ENCODE measurements around the gene DNAI1.
A peak's percentile ranks its signal among the peaks of the same experiment; 100 is the strongest.

Gene DNAI1

GRCh38 chr9:34458013-34458958, at the start of gene DNAI1, which contains the start of gene FAM219A:
Gene DNAI1 (plus strand): TSS chr9:34458805. CDS start chr9:34459006, 201 bp downstream.
Gene FAM219A (minus strand): TSS chr9:34458570. CDS start chr9:34458263, 307 bp downstream.
- peak within 1 kb of the TSS; percentile 73 to 94 (median 87) for H3K4me3 ChIP-seq (ENCODE audit: low read depth in 1 of 5, low read length in 5 of 5)
- peak within 1 kb of the TSS in 4 of 5 donors; percentile 75 to 91 (median 82) for H3K9ac ChIP-seq (ENCODE audit: low read length in 5 of 5)
- H3K9me3 ChIP-seq (ENCODE audit: control insufficient read depth in 5 of 5, low read length in 5 of 5), result no peaks in the 10 kb centered on the region
- H3K36me3 ChIP-seq (ENCODE audit: control insufficient read depth in 5 of 5, insufficient read depth in 5 of 5, low read length in 5 of 5), result no peaks in the 10 kb centered on the region
- peak within 1 kb of the TSS; percentile 55 for H3K27ac ChIP-seq (ENCODE audit: low read depth, low read length)
- H3K4me1 ChIP-seq (ENCODE audit: control insufficient read depth in 5 of 5, insufficient read depth in 5 of 5, low read length in 5 of 5), result peaks cover 14 to 49% (median 46%) of the 10 kb centered on the region in 5 donors
- H3K27me3 ChIP-seq (ENCODE audit: control insufficient read depth in 5 of 5, insufficient read depth in 4 of 5, low read length in 5 of 5), result no peaks in the 10 kb centered on the region

DNA sequence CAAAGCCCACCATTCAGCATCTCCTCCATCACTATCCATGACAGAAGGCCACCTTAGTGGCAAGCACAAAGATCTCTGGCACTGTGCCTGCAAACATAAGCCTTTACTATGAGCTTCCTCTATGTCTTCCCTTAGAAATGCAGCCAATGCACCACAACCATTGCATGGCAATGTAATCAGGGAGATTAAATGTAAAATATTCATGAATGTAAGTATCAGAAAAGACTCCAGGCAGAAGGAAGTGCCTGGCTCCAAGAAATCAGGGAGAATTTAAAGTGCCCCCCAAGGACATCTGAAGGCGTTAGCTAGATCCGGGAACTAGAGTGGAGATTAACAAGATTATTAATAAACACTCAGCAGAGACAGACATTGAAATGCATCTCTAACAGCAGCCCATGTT, 49.5 kb upstream of the DNAI1 start:
- no peak overlapping the region for H3K4me3 ChIP-seq (ENCODE audit: low read depth in 1 of 5, low read length in 5 of 5)
- H3K27ac ChIP-seq (ENCODE audit: low read depth, low read length), result no peak overlapping the region
- no peaks in the 10 kb centered on the region for H3K4me1 ChIP-seq (ENCODE audit: control insufficient read depth in 5 of 5, insufficient read depth in 5 of 5, low read length in 5 of 5)
- H3K9me3 ChIP-seq (ENCODE audit: control insufficient read depth in 5 of 5, low read length in 5 of 5), result no peaks in the 10 kb centered on the region
- no peaks in the 10 kb centered on the region for H3K27me3 ChIP-seq (ENCODE audit: control insufficient read depth in 5 of 5, insufficient read depth in 4 of 5, low read length in 5 of 5)
- no peak overlapping the region for H3K9ac ChIP-seq (ENCODE audit: low read length in 5 of 5)
- H3K36me3 ChIP-seq (ENCODE audit: control insufficient read depth in 5 of 5, insufficient read depth in 5 of 5, low read length in 5 of 5), result peaks cover 0 to 20% (median 17%) of the 10 kb centered on the region in 5 donors

DNA sequence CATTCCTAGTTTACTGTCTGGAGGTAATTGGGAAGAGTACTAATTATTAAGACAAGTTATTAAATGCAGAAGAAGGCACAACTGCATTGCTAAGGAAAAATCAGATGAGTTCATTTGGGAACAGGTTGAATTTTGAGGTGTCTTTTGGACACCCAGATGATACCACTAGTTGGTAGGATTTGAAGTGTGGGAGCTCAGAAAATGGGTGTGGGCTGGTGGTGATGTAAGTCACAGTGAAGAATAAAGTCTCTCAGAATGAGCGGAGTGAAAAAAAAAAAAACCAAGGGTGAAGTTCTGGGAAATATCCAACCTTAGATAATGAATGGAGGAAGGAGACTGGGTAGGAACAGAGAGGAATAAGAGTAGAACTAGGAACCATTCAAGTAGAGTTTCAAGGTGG, 46.3 kb upstream of the DNAI1 start:
- no peak overlapping the region for H3K9ac ChIP-seq (ENCODE audit: low read length in 5 of 5)

GRCh38 chr9:34413231-34413852, 45.3 kb upstream of the DNAI1 start:
- Histone ChIP-seq H3K27me3 (ENCODE audit: control insufficient read depth in 5 of 5, insufficient read depth in 4 of 5, low read length in 5 of 5) (no peaks in the 10 kb centered on the region), H3K4me3 (ENCODE audit: low read depth in 1 of 5, low read length in 5 of 5) (no peak overlapping the region), H3K9me3 (ENCODE audit: control insufficient read depth in 5 of 5, low read length in 5 of 5) (no peaks in the 10 kb centered on the region), H3K4me1 (ENCODE audit: control insufficient read depth in 5 of 5, insufficient read depth in 5 of 5, low read length in 5 of 5) (no peaks in the 10 kb centered on the region), H3K9ac (ENCODE audit: low read length in 5 of 5) (no peak overlapping the region), H3K27ac (ENCODE audit: low read depth, low read length) (no peak overlapping the region), H3K36me3 (ENCODE audit: control insufficient read depth in 5 of 5, insufficient read depth in 5 of 5, low read length in 5 of 5) (peaks cover 0 to 4% (median 3%) of the 10 kb centered on the region in 5 donors)

More for the DNA sequence above, 46.3 kb upstream of the DNAI1 start:
- H3K4me1 ChIP-seq (ENCODE audit: control insufficient read depth in 5 of 5, insufficient read depth in 5 of 5, low read length in 5 of 5), result no peaks in the 10 kb centered on the region
- no peak overlapping the region for H3K27ac ChIP-seq (ENCODE audit: low read depth, low read length)
- no peak overlapping the region for H3K4me3 ChIP-seq (ENCODE audit: low read depth in 1 of 5, low read length in 5 of 5)
- no peaks in the 10 kb centered on the region for H3K9me3 ChIP-seq (ENCODE audit: control insufficient read depth in 5 of 5, low read length in 5 of 5)
- H3K36me3 ChIP-seq (ENCODE audit: control insufficient read depth in 5 of 5, insufficient read depth in 5 of 5, low read length in 5 of 5), result peaks cover 0 to 4% (median under 1%) of the 10 kb centered on the region in 5 donors
- H3K27me3 ChIP-seq (ENCODE audit: control insufficient read depth in 5 of 5, insufficient read depth in 4 of 5, low read length in 5 of 5), result no peaks in the 10 kb centered on the region

GRCh38 chr9:34417734-34418133, 40.9 kb upstream of the DNAI1 start:
- Histone ChIP-seq H3K36me3 (ENCODE audit: control insufficient read depth in 5 of 5, insufficient read depth in 5 of 5, low read length in 5 of 5) (peaks cover 2 to 9% (median 4%) of the 10 kb centered on the region in 5 donors), H3K9ac (ENCODE audit: low read length in 5 of 5) (no peak overlapping the region), H3K4me1 (ENCODE audit: control insufficient read depth in 5 of 5, insufficient read depth in 5 of 5, low read length in 5 of 5) (peaks cover 0 to 9% (median 0%) of the 10 kb centered on the region in 5 donors), H3K9me3 (ENCODE audit: control insufficient read depth in 5 of 5, low read length in 5 of 5) (no peaks in the 10 kb centered on the region), H3K27ac (ENCODE audit: low read depth, low read length) (no peak overlapping the region), H3K27me3 (ENCODE audit: control insufficient read depth in 5 of 5, insufficient read depth in 4 of 5, low read length in 5 of 5) (no peaks in the 10 kb centered on the region), H3K4me3 (ENCODE audit: low read depth in 1 of 5, low read length in 5 of 5) (no peak overlapping the region)

- Histone ChIP-seq H3K9ac (ENCODE audit: low read length in 5 of 5) (no peak overlapping the region), H3K27me3 (ENCODE audit: control insufficient read depth in 5 of 5, insufficient read depth in 4 of 5, low read length in 5 of 5) (no peaks in the 10 kb centered on the region), H3K4me3 (ENCODE audit: low read depth in 1 of 5, low read length in 5 of 5) (no peak overlapping the region), H3K4me1 (ENCODE audit: control insufficient read depth in 5 of 5, insufficient read depth in 5 of 5, low read length in 5 of 5) (peaks cover 0 to 9% (median 0%) of the 10 kb centered on the region in 5 donors), H3K9me3 (ENCODE audit: control insufficient read depth in 5 of 5, low read length in 5 of 5) (no peaks in the 10 kb centered on the region), H3K36me3 (ENCODE audit: control insufficient read depth in 5 of 5, insufficient read depth in 5 of 5, low read length in 5 of 5) (peaks cover 2 to 9% (median 7%) of the 10 kb centered on the region in 5 donors), H3K27ac (ENCODE audit: low read depth, low read length) (no peak overlapping the region)
These were observed 38.7 kb upstream of the DNAI1 start for GRCh38 chr9:34419716-34420504.

DNA sequence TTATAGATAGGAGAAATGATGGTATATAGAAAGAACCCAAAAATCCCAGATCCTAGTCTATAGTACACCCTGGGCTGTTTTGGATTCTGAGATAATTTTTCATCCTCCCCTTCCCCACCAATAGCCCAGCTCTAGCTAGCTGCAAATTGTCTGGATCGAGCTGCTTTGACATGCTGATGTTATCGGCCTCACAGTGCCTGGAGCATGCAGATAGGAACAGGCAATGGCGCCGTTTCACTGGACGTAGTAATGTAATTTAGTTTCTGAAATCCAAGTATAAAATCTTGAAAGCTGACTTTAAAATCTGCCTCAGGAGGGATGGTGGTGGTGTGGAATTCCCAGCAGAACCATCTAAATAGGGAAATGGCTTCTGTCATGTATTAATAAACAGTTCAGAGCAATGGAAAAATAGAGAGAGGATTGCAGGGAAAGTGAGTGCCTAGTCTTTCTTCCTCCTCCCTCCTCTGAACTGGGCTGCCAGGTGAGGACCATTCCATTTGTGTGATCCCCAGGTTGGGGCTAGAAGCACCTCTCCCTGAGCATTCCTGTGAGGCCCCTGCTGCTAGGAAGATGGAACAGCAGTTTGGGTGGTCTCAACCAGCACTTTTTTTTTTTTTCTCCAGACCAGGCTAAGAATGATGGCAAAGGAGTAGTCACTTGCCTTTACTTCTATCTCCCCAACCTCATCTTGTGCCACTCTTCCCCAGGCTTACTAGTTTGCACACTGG, 32.1 kb upstream of the DNAI1 start:
- no peak overlapping the region for H3K9ac ChIP-seq (ENCODE audit: low read length in 5 of 5)
- peaks cover 2 to 22% (median 18%) of the 10 kb centered on the region in 5 donors for H3K4me1 ChIP-seq (ENCODE audit: control insufficient read depth in 5 of 5, insufficient read depth in 5 of 5, low read length in 5 of 5)
- H3K9me3 ChIP-seq (ENCODE audit: control insufficient read depth in 5 of 5, low read length in 5 of 5), result no peaks in the 10 kb centered on the region
- H3K4me3 ChIP-seq (ENCODE audit: low read depth in 1 of 5, low read length in 5 of 5), result no peak overlapping the region
- H3K27ac ChIP-seq (ENCODE audit: low read depth, low read length), result no peak overlapping the region
- peaks cover 0 to 13% (median 8%) of the 10 kb centered on the region in 5 donors for H3K36me3 ChIP-seq (ENCODE audit: control insufficient read depth in 5 of 5, insufficient read depth in 5 of 5, low read length in 5 of 5)
- no peaks in the 10 kb centered on the region for H3K27me3 ChIP-seq (ENCODE audit: control insufficient read depth in 5 of 5, insufficient read depth in 4 of 5, low read length in 5 of 5)

GRCh38 chr9:34428325-34428958, 30.2 kb upstream of the DNAI1 start:
- no peaks in the 10 kb centered on the region for H3K27me3 ChIP-seq (ENCODE audit: control insufficient read depth in 5 of 5, insufficient read depth in 4 of 5, low read length in 5 of 5)
- no peak overlapping the region for H3K27ac ChIP-seq (ENCODE audit: low read depth, low read length)
- peaks cover 0 to 13% (median 8%) of the 10 kb centered on the region in 5 donors for H3K36me3 ChIP-seq (ENCODE audit: control insufficient read depth in 5 of 5, insufficient read depth in 5 of 5, low read length in 5 of 5)
- H3K4me1 ChIP-seq (ENCODE audit: control insufficient read depth in 5 of 5, insufficient read depth in 5 of 5, low read length in 5 of 5), result peaks cover 2 to 26% (median 21%) of the 10 kb centered on the region in 5 donors
- H3K9me3 ChIP-seq (ENCODE audit: control insufficient read depth in 5 of 5, low read length in 5 of 5), result no peaks in the 10 kb centered on the region
- no peak overlapping the region for H3K9ac ChIP-seq (ENCODE audit: low read length in 5 of 5)
- H3K4me3 ChIP-seq (ENCODE audit: low read depth in 1 of 5, low read length in 5 of 5), result no peak overlapping the region

All from subcutaneous abdominal adipose tissue (tissue), 5 donors.